ENCODE measurements around the gene WNT9A.

DNA sequence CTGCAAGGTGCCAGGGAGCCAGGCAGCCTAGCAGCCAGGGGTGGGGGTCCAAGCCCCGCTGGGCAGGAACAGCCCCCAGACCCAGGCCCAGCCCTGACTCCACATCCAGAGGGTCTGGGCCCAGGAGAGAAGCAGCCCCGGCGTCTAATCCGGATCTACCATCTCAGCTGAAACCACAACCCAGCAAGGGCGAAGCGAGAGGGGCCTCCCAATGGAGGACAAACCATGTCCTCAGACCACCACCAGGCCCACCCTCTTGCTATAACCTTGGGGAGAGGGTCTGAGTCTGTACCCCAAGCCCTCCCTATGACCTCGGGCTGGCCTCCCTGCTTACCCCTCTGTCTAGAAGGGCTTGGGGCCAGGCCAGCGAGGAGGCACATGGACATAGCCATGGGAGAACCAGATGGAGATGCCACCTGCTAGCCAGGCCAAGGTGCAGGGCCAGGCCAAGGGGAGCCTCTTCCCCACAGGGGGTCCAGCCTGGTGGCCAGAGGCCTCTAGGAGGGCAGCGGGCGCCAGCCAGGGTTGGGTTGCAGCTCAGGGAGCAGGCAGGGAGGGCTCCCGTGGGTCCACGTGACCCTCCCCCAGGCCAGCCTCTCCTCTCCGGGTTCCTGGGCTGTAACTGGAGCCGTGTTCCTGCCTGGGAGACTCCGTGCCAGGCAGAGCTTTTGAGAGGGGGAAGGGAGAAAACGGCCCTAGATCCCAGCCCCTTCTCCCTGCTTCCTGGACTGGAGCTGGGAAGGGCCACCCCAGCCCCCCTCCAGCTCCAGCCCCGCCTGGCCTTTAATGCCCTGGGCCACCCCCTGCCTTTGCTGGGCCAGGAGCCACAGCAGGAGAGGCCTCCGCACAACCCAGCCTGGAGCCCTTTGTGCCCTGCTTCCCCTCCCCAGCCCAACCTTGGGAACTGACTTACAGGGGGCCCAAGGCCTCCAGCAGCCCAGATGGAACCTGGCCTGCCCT is 2.5 kb downstream of the WNT9A start:
- TF ChIP-seq BACH2 (CRISPR knock-in tag; IDR thresholded peaks at IDR 0.05; ENCODE audit: borderline replicate concordance) (no peak), ZNF565 (CRISPR knock-in tag; conservative IDR thresholded peaks at IDR 0.05; ENCODE audit: low read depth) (no peak), TCF4 (CRISPR knock-in tag; IDR thresholded peaks at IDR 0.05; ENCODE audit: borderline replicate concordance) (no peak), ZNF8 (CRISPR knock-in tag; IDR thresholded peaks at IDR 0.05) (no peak), RARB (CRISPR knock-in tag; IDR thresholded peaks at IDR 0.05) (no peak), TSHZ2 (CRISPR knock-in tag; IDR thresholded peaks at IDR 0.05) (no peak), GLIS3 (CRISPR knock-in tag; IDR thresholded peaks at IDR 0.05) (no peak), ZFP3 (CRISPR knock-in tag; IDR thresholded peaks at IDR 0.05) (no peak), POU6F1 (CRISPR knock-in tag; IDR thresholded peaks at IDR 0.05; ENCODE audit: borderline replicate concordance, low read depth) (no peak), PPARA (CRISPR knock-in tag; IDR thresholded peaks at IDR 0.05; ENCODE audit: borderline replicate concordance) (no peak), SNAI2 (CRISPR knock-in tag; IDR thresholded peaks at IDR 0.05) (no peak), ZFP30 (CRISPR knock-in tag; IDR thresholded peaks at IDR 0.05) (no peak), CSDC2 (CRISPR knock-in tag; IDR thresholded peaks at IDR 0.05) (no peak)
- TF ChIP-seq, protein P1, sequence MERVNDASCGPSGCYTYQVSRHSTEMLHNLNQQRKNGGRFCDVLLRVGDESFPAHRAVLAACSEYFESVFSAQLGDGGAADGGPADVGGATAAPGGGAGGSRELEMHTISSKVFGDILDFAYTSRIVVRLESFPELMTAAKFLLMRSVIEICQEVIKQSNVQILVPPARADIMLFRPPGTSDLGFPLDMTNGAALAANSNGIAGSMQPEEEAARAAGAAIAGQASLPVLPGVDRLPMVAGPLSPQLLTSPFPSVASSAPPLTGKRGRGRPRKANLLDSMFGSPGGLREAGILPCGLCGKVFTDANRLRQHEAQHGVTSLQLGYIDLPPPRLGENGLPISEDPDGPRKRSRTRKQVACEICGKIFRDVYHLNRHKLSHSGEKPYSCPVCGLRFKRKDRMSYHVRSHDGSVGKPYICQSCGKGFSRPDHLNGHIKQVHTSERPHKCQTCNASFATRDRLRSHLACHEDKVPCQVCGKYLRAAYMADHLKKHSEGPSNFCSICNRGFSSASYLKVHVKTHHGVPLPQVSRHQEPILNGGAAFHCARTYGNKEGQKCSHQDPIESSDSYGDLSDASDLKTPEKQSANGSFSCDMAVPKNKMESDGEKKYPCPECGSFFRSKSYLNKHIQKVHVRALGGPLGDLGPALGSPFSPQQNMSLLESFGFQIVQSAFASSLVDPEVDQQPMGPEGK (CRISPR knock-in tag; IDR thresholded peaks at IDR 0.05; ENCODE audit: borderline replicate concordance) = no peak
